Peyer's patch (tissue), 4 donors: ENCODE data around the gene KMO.

Source experiments
- CTCF ChIP-seq, 6 experiments: fragments of 450-650 bp in 4 of 6; fragments of 200-600 bp in 2 of 6; sonication (generic) in 1 of 6; IDR thresholded peaks; one replicate each; pipeline ENCODE4 v1.5.1; 2017 to 2019; ENCODE audit warnings: antibody characterized with exemption in 6 of 6, mild to moderate bottlenecking in 3 of 6, moderate library complexity in 1 of 6
- POLR2A ChIP-seq, 2 donors: fragments of 450-650 bp; IDR thresholded peaks; one replicate each; pipeline ENCODE4 v1.5.1; 2017; ENCODE audit warnings: antibody characterized with exemption in 2 of 2, mild to moderate bottlenecking in 2 of 2, moderate library complexity in 2 of 2

- no peak for TF ChIP-seq CTCF (IDR thresholded peaks at IDR 0.05)
- no peak for TF ChIP-seq POLR2A (IDR thresholded peaks at IDR 0.05)
Observed at GRCh38 chr1:241592273-241592958, 60.2 kb downstream of the KMO start.
